Activated CD4-positive, alpha-beta T cell treated with anti-CD3 and anti-CD28 coated beads for 36 hours (primary cell): ENCODE results near the gene FARP1. TPM values are rescaled to one million over a fixed set of nuclear protein-coding genes. Genes with fewer than 3 reads are reported as not detected.

Experiments used
- ATAC-seq: fragments of 200-7000 bp; cut with Tn5 transposase; one replicate; pipeline ENCODE4 v1.10.0; 2021; ENCODE audit warnings: mild to moderate bottlenecking, moderate library complexity
- CTCF ChIA-PET: fragments of 350-600 bp; sonication (Branson Sonifier 250); formaldehyde crosslinking; loops from one replicate; lab custom pipeline; 2021; ENCODE audit warnings: antibody characterized with exemption; lab: Charles Lee
- POLR2A ChIA-PET: fragments of 350-600 bp; sonication (Branson Sonifier 250); formaldehyde crosslinking; loops from one replicate; lab custom pipeline; 2021; ENCODE audit warnings: antibody characterized with exemption, inconsistent platforms; lab: Charles Lee
- DNase-seq: peaks from one replicate; pipeline ENCODE4 v3.0.0-alpha.2; 2020
- H3K27ac Mint-ChIP-seq: one replicate; pipeline ENCODE4 v1.8.0; 2021; ENCODE audit warnings: mixed read lengths
- H3K27me3 Mint-ChIP-seq: one replicate; pipeline ENCODE4 v1.8.0; 2021; ENCODE audit warnings: mixed read lengths
- H3K36me3 Mint-ChIP-seq: one replicate; pipeline ENCODE4 v1.8.0; 2021; ENCODE audit warnings: low read depth, mixed read lengths
- H3K4me1 Mint-ChIP-seq: one replicate; pipeline ENCODE4 v1.8.0; 2021; ENCODE audit warnings: mixed read lengths
- H3K4me3 Mint-ChIP-seq: one replicate; pipeline ENCODE4 v1.8.0; 2021; ENCODE audit warnings: mild to moderate bottlenecking, moderate library complexity, mixed read lengths
- H3K9me3 Mint-ChIP-seq: one replicate; pipeline ENCODE4 v1.8.0; 2021; ENCODE audit warnings: low read depth, mixed read lengths
- intact Hi-C, 2 experiments: fragments of 100-400 bp; cut with DNase I in 1 of 2; cut with micrococcal nuclease in 1 of 2; formaldehyde crosslinking; loops; one replicate each; pipeline versions ENCODE4 v1.14.2 to v1.15.1; 2022 to 2024; cut with DNase I, micrococcal nuclease
- total RNA-seq, 2 experiments: library from RNA; stranded (reverse); gene quantifications; one replicate each; pipeline ENCODE4 v1.2.3, GENCODE V29; 2021

Gene FARP1
- total RNA-seq, 2 experiments from 2014 or later: 0.25 to 0.40 TPM

GRCh38 chr13:98299966-98300350, 157.1 kb downstream of the FARP1 start:
- Mint-ChIP-seq H3K4me3 (no peak overlapping the region), H3K27ac (no peak overlapping the region), H3K9me3 (no peaks in the 10 kb centered on the region), H3K27me3 (peaks cover 12% of the 10 kb centered on the region), H3K4me1 (no peaks in the 10 kb centered on the region), H3K36me3 (no peaks in the 10 kb centered on the region)
- intact Hi-C loops: no loop called here
- DNase-seq (no peak), ATAC-seq (no peak)
- CTCF ChIA-PET: no interaction called here
- POLR2A ChIA-PET: no interaction called here

GRCh38 chr13:98300956-98301641, 158.2 kb downstream of the FARP1 start:
- intact Hi-C loops: no loop called here
- POLR2A ChIA-PET: no interaction called here

GRCh38 chr13:98301721-98302120, 158.8 kb downstream of the FARP1 start:
- Mint-ChIP-seq H3K4me3 (no peak overlapping the region), H3K9me3 (no peaks in the 10 kb centered on the region), H3K27me3 (peaks cover 11% of the 10 kb centered on the region), H3K36me3 (no peaks in the 10 kb centered on the region), H3K4me1 (no peaks in the 10 kb centered on the region), H3K27ac (no peak overlapping the region)
- ATAC-seq (no peak), DNase-seq (no peak)
- POLR2A ChIA-PET: no interaction called here
- CTCF ChIA-PET: interaction anchor here (1.2 kb wide), 1 partner anchor 446 kb away, joined by 3 read pairs; no protein-coding TSS in a partner anchor
- intact Hi-C loops: no loop called here

More at GRCh38 chr13:98300956-98301641, 158.2 kb downstream of the FARP1 start:
- DNase-seq: no peak
- Mint-ChIP-seq H3K36me3 (no peaks in the 10 kb centered on the region), H3K9me3 (no peaks in the 10 kb centered on the region), H3K27ac (no peak overlapping the region), H3K4me1 (no peaks in the 10 kb centered on the region), H3K4me3 (no peak overlapping the region), H3K27me3 (peaks cover 13% of the 10 kb centered on the region)
- no peak for ATAC-seq
- CTCF ChIA-PET: interaction anchor here (1.2 kb wide), 1 partner anchor 445 kb away, joined by 3 read pairs; no protein-coding TSS in a partner anchor

GRCh38 chr13:98303858-98304257, 161.0 kb downstream of the FARP1 start:
- H3K4me3 Mint-ChIP-seq: no peak overlapping the region
- no peak overlapping the region for H3K27ac Mint-ChIP-seq
- H3K9me3 Mint-ChIP-seq: no peaks in the 10 kb centered on the region
- peaks cover 4% of the 10 kb centered on the region for H3K27me3 Mint-ChIP-seq
- no peaks in the 10 kb centered on the region for H3K36me3 Mint-ChIP-seq
- H3K4me1 Mint-ChIP-seq: no peaks in the 10 kb centered on the region
- ChIA-PET POLR2A (no interaction called here), CTCF (no interaction called here)
- DNase-seq (no peak), ATAC-seq (no peak)
- intact Hi-C loops: no loop called here

GRCh38 chr13:98305670-98306069, 162.8 kb downstream of the FARP1 start:
- Mint-ChIP-seq H3K4me1 (no peaks in the 10 kb centered on the region), H3K27me3 (peaks cover 4% of the 10 kb centered on the region), H3K36me3 (no peaks in the 10 kb centered on the region), H3K9me3 (no peaks in the 10 kb centered on the region), H3K27ac (no peak overlapping the region), H3K4me3 (no peak overlapping the region)
- DNase-seq (no peak), ATAC-seq (no peak)
- intact Hi-C loops: no loop called here
- CTCF ChIA-PET: no interaction called here
- POLR2A ChIA-PET: no interaction called here

- DNase-seq (no peak), ATAC-seq (no peak)
- POLR2A ChIA-PET: no interaction called here
- no peaks in the 10 kb centered on the region for H3K36me3 Mint-ChIP-seq
- H3K4me3 Mint-ChIP-seq: no peak overlapping the region
- no peaks in the 10 kb centered on the region for H3K9me3 Mint-ChIP-seq
- H3K27ac Mint-ChIP-seq: no peak overlapping the region
- no peaks in the 10 kb centered on the region for H3K4me1 Mint-ChIP-seq
- intact Hi-C loops: no loop called here
- CTCF ChIA-PET: no interaction called here
- peaks cover 4% of the 10 kb centered on the region for H3K27me3 Mint-ChIP-seq
Observed at GRCh38 chr13:98307463-98308085, 164.7 kb downstream of the FARP1 start.

- intact Hi-C loops: no loop called here
- Mint-ChIP-seq H3K4me3 (no peak overlapping the region), H3K36me3 (no peaks in the 10 kb centered on the region), H3K27me3 (peaks cover 4% of the 10 kb centered on the region), H3K9me3 (no peaks in the 10 kb centered on the region), H3K4me1 (no peaks in the 10 kb centered on the region), H3K27ac (no peak overlapping the region)
- POLR2A ChIA-PET: no interaction called here
- no peak for ATAC-seq
- CTCF ChIA-PET: no interaction called here
- no peak for DNase-seq
Observed at GRCh38 chr13:98308086-98308911, 165.4 kb downstream of the FARP1 start.

- CTCF ChIA-PET: no interaction called here
- intact Hi-C loops: no loop called here
- Mint-ChIP-seq H3K4me3 (no peak overlapping the region), H3K4me1 (no peaks in the 10 kb centered on the region), H3K9me3 (no peaks in the 10 kb centered on the region), H3K36me3 (no peaks in the 10 kb centered on the region), H3K27me3 (peaks cover 4% of the 10 kb centered on the region), H3K27ac (no peak overlapping the region)
- ATAC-seq: no peak
- POLR2A ChIA-PET: no interaction called here
- DNase-seq: no peak
Observed at GRCh38 chr13:98309569-98310335, 166.9 kb downstream of the FARP1 start.

GRCh38 chr13:98310485-98311199, 167.7 kb downstream of the FARP1 start:
- Mint-ChIP-seq H3K4me1 (no peaks in the 10 kb centered on the region), H3K9me3 (no peaks in the 10 kb centered on the region), H3K27me3 (peaks cover 2% of the 10 kb centered on the region), H3K27ac (no peak overlapping the region), H3K4me3 (no peak overlapping the region), H3K36me3 (no peaks in the 10 kb centered on the region)
- CTCF ChIA-PET: interaction anchor here (0.7 kb wide), 1 partner anchor 529 kb away, joined by 3 read pairs; no protein-coding TSS in a partner anchor
- POLR2A ChIA-PET: no interaction called here
- DNase-seq: no peak
- no peak for ATAC-seq
- intact Hi-C loops: no loop called here

GRCh38 chr13:98311200-98311548, 168.3 kb downstream of the FARP1 start:
- Mint-ChIP-seq H3K4me1 (no peaks in the 10 kb centered on the region), H3K27ac (no peak overlapping the region), H3K36me3 (no peaks in the 10 kb centered on the region), H3K9me3 (no peaks in the 10 kb centered on the region), H3K27me3 (no peaks in the 10 kb centered on the region), H3K4me3 (no peak overlapping the region)
- no peak for DNase-seq
- ChIA-PET POLR2A (no interaction called here), CTCF (no interaction called here)
- intact Hi-C loops: no loop called here
- no peak for ATAC-seq

GRCh38 chr13:98312606-98313005, 169.7 kb downstream of the FARP1 start:
- ATAC-seq: no peak
- Mint-ChIP-seq H3K36me3 (no peaks in the 10 kb centered on the region), H3K4me3 (no peak overlapping the region), H3K27me3 (no peaks in the 10 kb centered on the region), H3K27ac (no peak overlapping the region), H3K4me1 (no peaks in the 10 kb centered on the region), H3K9me3 (no peaks in the 10 kb centered on the region)
- no peak for DNase-seq
- POLR2A ChIA-PET: no interaction called here
- CTCF ChIA-PET: no interaction called here
- intact Hi-C loops: no loop called here
